BJ (cell line): ENCODE results near the gene CALD1. TPM values are rescaled to one million over a fixed set of nuclear protein-coding genes. Genes with fewer than 3 reads are reported as not detected.

Experiments
- CTCF ChIA-PET: fragments of 350-600 bp; formaldehyde crosslinking; extraction: SDS; loops from one replicate; lab custom pipeline; 2021; ENCODE audit warnings: antibody characterized with exemption, inconsistent platforms; lab: Yijun Ruan, JAX
- POLR2A ChIA-PET: fragments of 300-600 bp; sonication (Branson Sonifier 250); formaldehyde crosslinking; extraction: SDS; loops from one replicate; lab custom pipeline; 2021; ENCODE audit warnings: antibody characterized with exemption; lab: Charles Lee
- DNase-seq: peaks from one replicate; pipeline ENCODE4 v3.0.0-alpha.2; 2011; ENCODE audit warnings: low read depth
- H3K27me3 ChIP-seq: 2 replicates; pipeline ENCODE4 v1.6.0; 2011; ENCODE audit warnings: low read length; ENCODE audit not compliant: control insufficient read depth, insufficient read depth
- H3K36me3 ChIP-seq: 2 replicates; pipeline ENCODE4 v1.5.1; 2011; ENCODE audit warnings: low read length; ENCODE audit not compliant: control insufficient read depth, insufficient read depth
- H3K4me3 ChIP-seq: 2 replicates; pipeline ENCODE4 v1.5.1; 2011; ENCODE audit warnings: low read depth, mild to moderate bottlenecking, control low read depth, low read length
- polyA plus RNA-seq: library from polyadenylated mRNA; depleted of rRNA; stranded (reverse); fragments of >200 nt; gene quantifications from 2 replicates; pipeline ENCODE4 v1.2.3, GENCODE V29; 2011
- TF ChIP-seq, protein P1 (sequence below): IDR thresholded peaks from 2 replicates; pipeline ENCODE4 v1.5.1; 2011; ENCODE audit warnings: low read depth, mild to moderate bottlenecking, control low read depth, inconsistent platforms, low read length, moderate library complexity; ENCODE audit not compliant: insufficient read depth

The CALD1 gene
- polyA plus RNA-seq, 1 experiment = 1,629 TPM

DNA sequence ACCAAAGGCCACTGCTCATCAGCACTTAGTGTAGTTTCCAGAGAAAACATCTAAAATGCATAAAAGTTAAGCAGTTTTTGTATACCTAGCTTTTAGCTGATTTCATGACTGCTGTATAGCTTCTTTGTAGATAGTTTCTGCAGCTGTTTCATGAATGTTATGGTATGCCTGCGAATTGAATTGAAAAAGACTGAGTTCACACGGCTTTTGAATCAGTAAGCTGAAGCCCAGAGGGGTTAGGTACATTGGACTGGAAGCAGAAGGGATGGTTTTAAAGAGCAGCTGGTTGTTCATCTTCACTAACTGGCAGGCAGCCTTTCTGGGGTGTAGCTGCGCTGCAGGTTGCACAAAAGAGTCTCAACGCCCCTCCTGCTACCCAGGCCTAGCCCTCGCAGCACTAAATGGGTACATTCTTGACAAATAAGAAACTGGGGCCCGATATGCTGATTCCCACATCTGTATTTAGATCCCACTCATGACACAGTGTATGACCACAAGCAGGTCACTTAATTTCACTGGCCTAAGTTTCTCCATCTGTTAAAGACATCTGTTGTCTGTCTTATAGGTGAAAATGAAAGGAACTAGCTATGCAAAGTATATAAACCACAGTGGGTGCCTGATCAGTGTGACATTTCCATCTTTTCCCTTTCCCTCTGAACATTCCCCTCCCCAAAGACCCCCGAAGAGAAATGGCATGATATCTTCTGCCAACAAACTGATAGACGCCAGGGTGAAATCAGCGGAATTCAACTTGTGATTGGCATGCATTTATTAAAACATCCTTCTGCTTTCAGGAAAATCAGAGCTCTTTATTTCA, 120.9 kb downstream of the CALD1 start:
- CTCF ChIA-PET = no interaction called here

DNA sequence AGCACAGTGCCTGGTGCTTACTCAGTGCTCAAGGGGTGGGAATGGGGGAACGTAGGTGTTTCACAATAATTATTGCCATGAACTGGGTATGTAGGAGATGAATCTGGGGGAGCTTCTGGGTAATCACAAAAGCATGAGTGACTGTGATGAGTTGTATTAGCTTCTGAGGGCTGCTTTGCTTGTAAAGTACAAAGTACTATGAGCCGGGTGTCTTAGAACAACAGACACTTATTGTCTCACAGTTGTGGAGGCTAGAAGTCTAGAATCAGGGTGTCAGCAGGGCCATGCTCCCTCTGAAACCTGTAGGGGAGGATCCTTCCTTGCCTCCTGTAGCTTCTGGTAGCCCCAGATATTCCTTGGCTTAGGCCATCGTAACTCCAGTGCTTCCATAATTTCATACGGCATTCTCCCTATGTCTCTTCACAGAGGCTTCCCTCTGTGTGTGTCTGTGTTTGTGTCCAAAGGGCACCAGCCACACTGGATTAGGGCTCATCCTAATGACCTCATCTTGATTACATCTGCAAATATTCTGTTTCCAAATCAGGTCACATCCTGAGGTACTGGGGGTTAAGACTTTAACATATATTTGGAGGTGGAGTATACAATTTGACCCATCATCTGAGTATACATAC, 122.1 kb downstream of the CALD1 start:
- no peak for DNase-seq
- Histone ChIP-seq H3K36me3 (peaks cover 4% of the 10 kb centered on the region), H3K4me3 (no peak overlapping the region), H3K27me3 (no peaks in the 10 kb centered on the region)
- ChIA-PET CTCF (interaction anchor here (0.8 to 1.2 kb wide), 3 partner anchors 12 to 118 kb away, joined by 3 read pairs; no protein-coding TSS in a partner anchor), POLR2A (no interaction called here)
- TF ChIP-seq, protein P1, sequence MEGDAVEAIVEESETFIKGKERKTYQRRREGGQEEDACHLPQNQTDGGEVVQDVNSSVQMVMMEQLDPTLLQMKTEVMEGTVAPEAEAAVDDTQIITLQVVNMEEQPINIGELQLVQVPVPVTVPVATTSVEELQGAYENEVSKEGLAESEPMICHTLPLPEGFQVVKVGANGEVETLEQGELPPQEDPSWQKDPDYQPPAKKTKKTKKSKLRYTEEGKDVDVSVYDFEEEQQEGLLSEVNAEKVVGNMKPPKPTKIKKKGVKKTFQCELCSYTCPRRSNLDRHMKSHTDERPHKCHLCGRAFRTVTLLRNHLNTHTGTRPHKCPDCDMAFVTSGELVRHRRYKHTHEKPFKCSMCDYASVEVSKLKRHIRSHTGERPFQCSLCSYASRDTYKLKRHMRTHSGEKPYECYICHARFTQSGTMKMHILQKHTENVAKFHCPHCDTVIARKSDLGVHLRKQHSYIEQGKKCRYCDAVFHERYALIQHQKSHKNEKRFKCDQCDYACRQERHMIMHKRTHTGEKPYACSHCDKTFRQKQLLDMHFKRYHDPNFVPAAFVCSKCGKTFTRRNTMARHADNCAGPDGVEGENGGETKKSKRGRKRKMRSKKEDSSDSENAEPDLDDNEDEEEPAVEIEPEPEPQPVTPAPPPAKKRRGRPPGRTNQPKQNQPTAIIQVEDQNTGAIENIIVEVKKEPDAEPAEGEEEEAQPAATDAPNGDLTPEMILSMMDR = no peak

More for the DNA sequence above, 120.9 kb downstream of the CALD1 start:
- no peak for DNase-seq
- peaks cover 4% of the 10 kb centered on the region for H3K36me3 ChIP-seq
- H3K4me3 ChIP-seq = no peak overlapping the region
- POLR2A ChIA-PET = no interaction called here
- H3K27me3 ChIP-seq = no peaks in the 10 kb centered on the region
- TF ChIP-seq, protein P1 = no peak

DNA sequence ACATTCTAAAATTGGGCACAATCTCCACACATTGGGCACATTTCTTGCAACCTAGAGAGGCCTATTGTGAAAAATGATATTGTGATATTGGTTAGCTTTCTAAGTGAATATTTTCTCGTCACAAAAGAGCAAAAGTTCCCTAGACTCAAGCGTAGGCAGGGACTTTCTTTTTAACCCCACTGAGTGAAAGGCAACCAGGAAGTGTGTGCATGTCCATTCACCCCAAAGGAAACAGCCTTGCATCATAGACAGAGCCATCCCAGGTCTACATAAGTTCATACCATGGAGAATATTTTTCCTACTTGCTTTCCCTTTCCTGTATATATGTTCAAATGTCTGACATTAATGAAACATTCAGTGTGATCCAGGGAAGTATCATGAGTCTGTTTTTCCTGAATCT, 122.6 kb downstream of the CALD1 start:
- peaks cover 6% of the 10 kb centered on the region for H3K36me3 ChIP-seq
- ChIA-PET CTCF (interaction anchor here (0.8 to 1.2 kb wide), 2 partner anchors 12 to 13 kb away, joined by 3 read pairs; no protein-coding TSS in a partner anchor), POLR2A (no interaction called here)
- H3K4me3 ChIP-seq = no peak overlapping the region
- DNase-seq = no peak
- TF ChIP-seq, protein P1 = no peak
- H3K27me3 ChIP-seq = no peaks in the 10 kb centered on the region

DNA sequence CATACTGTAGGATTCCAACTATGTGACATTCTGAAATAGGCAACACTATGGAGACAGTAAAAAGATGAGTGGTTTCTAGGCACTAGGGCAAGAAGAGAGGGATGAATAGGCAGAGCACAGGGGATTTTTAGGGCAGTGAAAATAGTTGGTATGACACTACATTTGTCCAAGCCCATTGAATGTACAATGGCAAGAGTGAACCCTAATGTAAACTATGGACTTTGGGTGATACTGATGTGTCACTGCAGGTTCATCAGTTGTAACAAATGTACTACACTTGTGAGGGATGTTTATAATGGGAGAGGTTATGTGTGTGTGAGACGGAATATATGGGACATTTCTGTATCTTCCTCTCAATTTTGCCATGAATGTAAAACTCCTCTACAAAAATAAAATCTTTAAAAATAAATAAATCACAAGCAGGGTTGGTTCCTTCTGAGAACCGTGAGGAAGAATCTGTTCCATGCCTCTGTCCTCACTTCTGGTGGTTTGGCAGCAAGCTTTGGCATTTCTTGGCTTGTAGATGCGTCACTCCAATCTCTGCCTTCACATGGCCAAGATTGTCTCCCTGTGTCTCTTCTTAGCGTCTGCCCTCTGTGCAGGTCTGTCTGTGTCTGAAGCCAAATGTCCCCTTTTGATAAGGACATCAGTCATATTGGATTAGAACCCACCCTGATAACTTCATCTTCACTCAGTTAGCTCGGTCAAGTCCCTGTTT, 123.8 kb downstream of the CALD1 start:
- POLR2A ChIA-PET = no interaction called here
- no peak for DNase-seq
- Histone ChIP-seq H3K36me3 (peaks cover 6% of the 10 kb centered on the region), H3K4me3 (no peak overlapping the region), H3K27me3 (no peaks in the 10 kb centered on the region)
- TF ChIP-seq, protein P1 = no peak
- CTCF ChIA-PET = interaction anchor here (2.4 kb wide), 1 partner anchor 10 kb away, joined by 9 read pairs; no protein-coding TSS in a partner anchor
